ENCODE results near the gene CEP126.

Gene CEP126

GRCh38 chr11:101914738-101915426 is at the start of gene CEP126:
CEP126 (plus strand) TSS chr11:101915010; CDS start chr11:101915285, 275 bp downstream.
- DNase-seq: peak; percentile 97

DNA sequence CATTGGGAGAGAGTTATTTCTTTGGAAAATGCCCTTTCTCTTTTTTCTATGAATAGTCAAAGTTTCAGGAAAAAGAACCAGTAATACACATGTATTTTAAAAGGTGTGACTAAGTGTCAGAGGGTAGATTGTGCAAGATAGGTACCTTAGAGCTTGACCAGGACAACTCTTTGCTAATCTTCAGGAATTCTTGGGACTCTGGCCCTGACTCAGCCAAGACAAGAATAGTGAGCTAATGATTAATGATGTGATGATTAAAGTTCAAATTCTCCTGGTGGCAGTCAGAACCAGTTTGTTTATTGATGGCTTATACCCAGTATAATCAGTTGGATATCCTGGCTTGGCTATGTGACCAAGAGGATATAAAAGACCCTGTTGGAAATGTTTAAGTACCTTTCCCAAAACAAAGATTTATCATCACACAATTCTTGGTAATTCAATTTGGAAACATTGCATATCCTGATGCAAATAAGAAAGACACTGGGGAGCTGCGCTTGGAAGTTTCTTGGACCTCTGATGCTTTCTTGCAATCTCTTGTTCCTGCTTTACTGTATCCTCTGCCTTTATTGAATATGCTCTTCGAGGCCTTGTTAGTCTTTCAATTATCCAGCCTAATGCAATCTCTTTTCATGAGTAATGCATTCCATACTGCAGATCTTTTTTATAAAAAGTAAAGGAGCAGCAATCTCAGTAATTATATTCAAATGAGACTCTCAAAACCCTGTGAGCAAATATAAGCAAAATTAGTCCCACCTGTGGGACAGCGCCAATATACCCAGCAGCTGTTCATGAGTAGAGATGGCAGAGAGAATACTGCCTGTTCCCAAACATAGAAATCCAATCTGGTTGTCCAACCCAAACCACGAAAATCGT is 48.0 kb upstream of the CEP126 start:
- DNase-seq: no peak

DNA sequence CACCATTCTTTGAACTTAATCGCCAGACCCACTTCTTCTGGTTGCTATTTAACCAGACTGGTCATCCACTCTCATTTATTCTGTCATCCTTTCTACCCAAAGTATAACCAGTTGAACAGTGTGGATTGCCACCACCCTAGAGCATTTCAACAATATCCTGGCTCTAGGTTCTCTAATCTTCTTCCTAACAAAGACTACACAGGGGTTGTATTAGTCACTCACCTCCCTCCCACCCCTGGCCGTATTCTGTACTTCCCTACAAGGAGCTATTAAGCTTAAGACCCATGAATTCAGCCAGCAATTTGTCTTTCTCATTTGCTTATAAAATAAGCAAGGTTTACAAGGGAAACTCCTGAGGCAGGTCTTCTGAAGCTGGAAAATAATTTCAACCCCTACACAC is 46.9 kb upstream of the CEP126 start:
- DNase-seq: no peak

DNA sequence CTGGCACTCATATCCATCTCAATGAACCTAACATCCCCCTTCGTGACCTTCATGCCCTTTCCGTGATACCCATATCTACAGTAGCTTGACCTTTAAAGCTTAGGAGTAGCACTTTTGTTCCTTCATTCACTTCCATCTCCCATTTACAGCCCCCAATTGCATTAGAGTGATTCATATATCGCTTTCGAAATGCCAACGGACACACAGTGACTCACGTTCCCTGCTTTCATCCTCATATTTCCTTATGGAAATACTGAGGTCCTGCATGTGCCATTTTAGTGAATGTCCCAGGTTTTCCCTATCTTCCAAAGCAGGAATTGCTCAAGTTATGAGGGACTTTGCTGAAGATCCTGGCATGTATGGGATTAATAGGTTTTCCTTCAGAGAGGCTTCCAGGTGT is 44.3 kb upstream of the CEP126 start:
- no peak for DNase-seq

GRCh38 chr11:101872171-101872882 is 42.5 kb upstream of the CEP126 start:
- DNase-seq: no peak

- no peak for DNase-seq
Measured at GRCh38 chr11:101880222-101880621, 34.6 kb upstream of the CEP126 start.

DNA sequence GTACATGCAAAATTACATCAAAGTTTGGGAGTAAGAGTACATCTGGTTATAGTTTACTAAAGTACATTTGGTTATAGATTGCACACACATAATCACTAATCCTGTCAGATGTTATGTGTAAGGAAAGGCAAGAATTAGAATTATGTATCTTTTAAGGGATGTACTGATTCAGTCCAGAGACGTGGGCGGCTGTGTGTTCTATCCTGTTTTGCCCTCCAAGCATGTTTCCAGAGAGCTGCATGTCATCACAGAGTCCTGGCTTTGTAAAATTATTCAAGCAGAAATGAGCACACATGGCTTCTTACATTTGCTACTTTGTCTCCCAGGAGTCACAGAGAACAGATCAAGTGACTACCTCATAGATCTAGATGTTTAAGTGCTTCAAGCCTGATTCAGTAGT is 33.2 kb upstream of the CEP126 start:
- no peak for DNase-seq

- DNase-seq: no peak
Measured at GRCh38 chr11:101885631-101886030, 29.2 kb upstream of the CEP126 start.

- DNase-seq: no peak
Measured at GRCh38 chr11:101889767-101890166, 25.0 kb upstream of the CEP126 start.

GRCh38 chr11:101894505-101894904 is 20.3 kb upstream of the CEP126 start:
- no peak for DNase-seq

DNA sequence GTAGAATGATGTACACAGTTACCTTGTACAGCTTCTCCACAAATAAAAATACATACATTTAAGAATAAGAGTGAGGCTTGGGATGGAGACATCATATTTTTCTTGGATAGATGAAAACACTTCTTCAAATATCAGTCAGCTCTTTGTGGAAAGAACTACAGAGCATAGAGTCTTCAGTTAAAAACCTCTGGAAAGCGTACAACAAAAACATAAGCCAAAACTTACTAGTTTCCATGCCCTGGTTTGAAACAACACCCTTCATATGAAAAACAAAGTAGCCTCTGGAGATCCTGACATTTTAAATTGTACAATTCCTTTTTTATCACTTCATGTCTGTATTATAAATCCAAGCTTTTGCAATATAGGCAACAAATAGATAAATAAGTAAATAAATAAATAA is 7.0 kb upstream of the CEP126 start:
- no peak for DNase-seq

DNA sequence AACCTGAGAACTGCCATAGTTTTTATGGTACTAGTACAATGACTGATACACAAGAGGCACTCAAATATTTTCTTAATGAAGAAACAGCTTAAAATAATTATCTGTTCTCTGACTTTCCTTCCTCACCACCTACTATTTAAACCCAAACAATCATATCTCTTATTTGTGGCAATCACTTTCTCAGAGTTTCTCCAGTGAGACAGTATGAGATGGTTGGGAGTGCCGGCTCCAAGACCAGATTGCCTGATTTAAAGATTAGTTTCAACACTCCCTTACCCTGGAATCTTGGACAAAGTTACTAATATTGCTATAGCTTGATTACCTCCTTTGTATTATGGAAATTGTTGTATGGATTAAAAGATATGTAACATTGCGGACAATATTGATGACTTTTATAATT is 5.7 kb upstream of the CEP126 start:
- DNase-seq: no peak

- DNase-seq: no peak
Measured at GRCh38 chr11:101912823-101913284, 2.0 kb upstream of the CEP126 start.

GRCh38 chr11:101913656-101914055 is 1.2 kb upstream of the CEP126 start:
- no peak for DNase-seq

- DNase-seq: peak; percentile 54
Measured at GRCh38 chr11:101914341-101914737, 471 bp upstream of the CEP126 start.

GRCh38 chr11:101915791-101916291 is 1.0 kb downstream of the CEP126 start:
- no peak for DNase-seq

GRCh38 chr11:101916422-101916821 is 1.6 kb downstream of the CEP126 start, which contains the start of gene ANGPTL5:
ANGPTL5 (minus strand) TSS chr11:101916522; CDS start chr11:101907909, 8,613 bp downstream.
- no peak for DNase-seq

- no peak for DNase-seq
Measured at GRCh38 chr11:101917226-101917625, 2.4 kb downstream of the CEP126 start.

DNA sequence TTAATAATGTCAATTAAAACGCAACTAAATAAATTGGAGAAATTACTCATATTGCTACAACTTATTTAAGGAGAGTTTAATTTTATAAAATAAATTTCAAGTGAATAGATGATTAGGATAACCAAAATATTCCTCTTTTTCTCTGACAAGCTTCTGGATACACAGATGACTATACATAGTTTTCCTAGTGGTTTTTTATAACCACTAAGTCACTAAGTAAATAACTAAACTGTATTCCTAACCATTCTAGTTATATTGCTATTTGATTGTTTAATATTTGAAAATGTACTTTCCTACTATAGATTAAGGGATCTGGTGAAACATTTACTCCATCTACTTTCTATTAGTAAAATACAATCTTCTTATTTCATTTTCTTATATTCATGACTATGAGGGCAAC is 6.2 kb downstream of the CEP126 start:
- DNase-seq: no peak

GRCh38 chr11:101923554-101923953 is 8.7 kb downstream of the CEP126 start:
- no peak for DNase-seq

- DNase-seq: no peak
Measured at GRCh38 chr11:101929294-101929915, 14.6 kb downstream of the CEP126 start.

- DNase-seq: no peak
Measured at GRCh38 chr11:101931692-101932091, 16.9 kb downstream of the CEP126 start.
